ENCODE data around the gene ECHDC3. TPM values are rescaled to one million over a fixed set of nuclear protein-coding genes. Genes with fewer than 3 reads are reported as not detected.

ECHDC3 gene
- total and polyA plus RNA-seq, 2 of the 13 experiments (the other 11 are each of a cell fraction or from before 2014, with no cell fraction given): not detected

DNA sequence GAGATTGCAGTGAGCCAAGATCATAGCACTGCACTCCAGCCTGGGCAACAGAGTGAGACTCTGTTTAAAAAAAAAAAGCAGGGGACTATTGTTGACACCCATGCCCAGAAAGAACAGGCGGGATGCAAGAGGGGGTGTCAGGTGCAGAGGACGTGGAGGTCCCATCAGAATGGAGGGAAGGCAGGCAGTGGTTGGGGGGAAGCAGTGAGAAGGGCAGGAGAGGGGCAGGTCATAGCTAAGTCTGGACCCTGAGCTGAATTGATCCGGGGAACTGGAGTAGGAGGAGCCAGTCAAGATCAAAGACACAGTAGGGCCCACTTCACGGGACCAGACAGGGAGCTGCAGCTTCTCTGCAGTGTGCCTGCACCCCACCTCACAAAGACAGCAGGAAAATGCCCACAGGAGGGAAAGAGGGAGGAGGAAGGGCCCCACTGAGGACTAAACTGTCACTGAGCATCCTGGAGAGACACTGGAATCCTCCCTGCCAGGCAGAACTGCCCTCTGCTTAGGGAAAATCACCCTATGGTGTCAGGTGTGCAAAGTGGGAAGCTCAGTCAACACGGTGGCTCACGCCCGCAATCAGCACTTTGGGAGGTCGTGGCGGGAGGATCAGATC, 27.3 kb upstream of the ECHDC3 start (continued):
- TF ChIP-seq MIER2 (CRISPR knock-in tag; IDR thresholded peaks at IDR 0.05) (no peak), SRSF1 (optimal IDR thresholded peaks at IDR 0.05; ENCODE audit: low read depth, low read length) (no peak), MAZ (IDR thresholded peaks at IDR 0.05; ENCODE audit: borderline replicate concordance, low read depth, low read length) (no peak), MAZ (CRISPR knock-in tag; IDR thresholded peaks at IDR 0.05; ENCODE audit: low read depth) (no peak), HNRNPH1 (optimal IDR thresholded peaks at IDR 0.05; ENCODE audit: low read depth, low read length) (no peak), ZFP36L2 (CRISPR knock-in tag; IDR thresholded peaks at IDR 0.05) (no peak), ZNF572 (CRISPR knock-in tag; IDR thresholded peaks at IDR 0.05) (no peak), TSC22D2 (CRISPR knock-in tag; IDR thresholded peaks at IDR 0.05; ENCODE audit: borderline replicate concordance) (no peak), MTA1 (CRISPR knock-in tag; IDR thresholded peaks at IDR 0.05; ENCODE audit: borderline replicate concordance) (peak; percentile 87; the same call in 1 of the 2 replicates), MIXL1 (CRISPR knock-in tag; IDR thresholded peaks at IDR 0.05) (no peak; the same call in 1 of the 2 replicates), RXRB (CRISPR knock-in tag; IDR thresholded peaks at IDR 0.05; ENCODE audit: borderline replicate concordance) (peak; percentile 52), ZFP36 (IDR thresholded peaks at IDR 0.05; ENCODE audit: borderline replicate concordance, low read depth, low read length, partially characterized antibody) (no peak), ADNP (CRISPR knock-in tag; IDR thresholded peaks at IDR 0.05) (no peak), ZNF512B (CRISPR knock-in tag; IDR thresholded peaks at IDR 0.05; ENCODE audit: borderline replicate concordance) (no peak), ZNF317 (CRISPR knock-in tag; IDR thresholded peaks at IDR 0.05) (no peak), RXRA (CRISPR knock-in tag; IDR thresholded peaks at IDR 0.05) (peak; percentile 53; the same call in 1 of the 2 replicates), TBL1XR1 (IDR thresholded peaks at IDR 0.05; ENCODE audit: borderline replicate concordance, low read length, partially characterized antibody) (peak; percentile 50), EEA1 (CRISPR knock-in tag; IDR thresholded peaks at IDR 0.05; ENCODE audit: borderline replicate concordance) (no peak)
- TF ChIP-seq, protein P1, sequence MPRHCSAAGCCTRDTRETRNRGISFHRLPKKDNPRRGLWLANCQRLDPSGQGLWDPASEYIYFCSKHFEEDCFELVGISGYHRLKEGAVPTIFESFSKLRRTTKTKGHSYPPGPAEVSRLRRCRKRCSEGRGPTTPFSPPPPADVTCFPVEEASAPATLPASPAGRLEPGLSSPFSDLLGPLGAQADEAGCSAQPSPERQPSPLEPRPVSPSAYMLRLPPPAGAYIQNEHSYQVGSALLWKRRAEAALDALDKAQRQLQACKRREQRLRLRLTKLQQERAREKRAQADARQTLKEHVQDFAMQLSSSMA (CRISPR knock-in tag; IDR thresholded peaks at IDR 0.05): no peak
- TF ChIP-seq, protein P2, sequence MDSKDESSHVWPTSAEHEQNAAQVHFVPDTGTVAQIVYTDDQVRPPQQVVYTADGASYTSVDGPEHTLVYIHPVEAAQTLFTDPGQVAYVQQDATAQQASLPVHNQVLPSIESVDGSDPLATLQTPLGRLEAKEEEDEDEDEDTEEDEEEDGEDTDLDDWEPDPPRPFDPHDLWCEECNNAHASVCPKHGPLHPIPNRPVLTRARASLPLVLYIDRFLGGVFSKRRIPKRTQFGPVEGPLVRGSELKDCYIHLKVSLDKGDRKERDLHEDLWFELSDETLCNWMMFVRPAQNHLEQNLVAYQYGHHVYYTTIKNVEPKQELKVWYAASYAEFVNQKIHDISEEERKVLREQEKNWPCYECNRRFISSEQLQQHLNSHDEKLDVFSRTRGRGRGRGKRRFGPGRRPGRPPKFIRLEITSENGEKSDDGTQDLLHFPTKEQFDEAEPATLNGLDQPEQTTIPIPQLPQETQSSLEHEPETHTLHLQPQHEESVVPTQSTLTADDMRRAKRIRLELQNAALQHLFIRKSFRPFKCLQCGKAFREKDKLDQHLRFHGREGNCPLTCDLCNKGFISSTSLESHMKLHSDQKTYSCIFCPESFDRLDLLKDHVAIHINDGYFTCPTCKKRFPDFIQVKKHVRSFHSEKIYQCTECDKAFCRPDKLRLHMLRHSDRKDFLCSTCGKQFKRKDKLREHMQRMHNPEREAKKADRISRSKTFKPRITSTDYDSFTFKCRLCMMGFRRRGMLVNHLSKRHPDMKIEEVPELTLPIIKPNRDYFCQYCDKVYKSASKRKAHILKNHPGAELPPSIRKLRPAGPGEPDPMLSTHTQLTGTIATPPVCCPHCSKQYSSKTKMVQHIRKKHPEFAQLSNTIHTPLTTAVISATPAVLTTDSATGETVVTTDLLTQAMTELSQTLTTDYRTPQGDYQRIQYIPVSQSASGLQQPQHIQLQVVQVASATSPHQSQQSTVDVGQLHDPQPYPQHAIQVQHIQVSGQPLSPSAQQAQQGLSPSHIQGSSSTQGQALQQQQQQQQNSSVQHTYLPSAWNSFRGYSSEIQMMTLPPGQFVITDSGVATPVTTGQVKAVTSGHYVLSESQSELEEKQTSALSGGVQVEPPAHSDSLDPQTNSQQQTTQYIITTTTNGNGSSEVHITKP (CRISPR knock-in tag; IDR thresholded peaks at IDR 0.05; ENCODE audit: low read depth): no peak
- TF ChIP-seq, protein P3, sequence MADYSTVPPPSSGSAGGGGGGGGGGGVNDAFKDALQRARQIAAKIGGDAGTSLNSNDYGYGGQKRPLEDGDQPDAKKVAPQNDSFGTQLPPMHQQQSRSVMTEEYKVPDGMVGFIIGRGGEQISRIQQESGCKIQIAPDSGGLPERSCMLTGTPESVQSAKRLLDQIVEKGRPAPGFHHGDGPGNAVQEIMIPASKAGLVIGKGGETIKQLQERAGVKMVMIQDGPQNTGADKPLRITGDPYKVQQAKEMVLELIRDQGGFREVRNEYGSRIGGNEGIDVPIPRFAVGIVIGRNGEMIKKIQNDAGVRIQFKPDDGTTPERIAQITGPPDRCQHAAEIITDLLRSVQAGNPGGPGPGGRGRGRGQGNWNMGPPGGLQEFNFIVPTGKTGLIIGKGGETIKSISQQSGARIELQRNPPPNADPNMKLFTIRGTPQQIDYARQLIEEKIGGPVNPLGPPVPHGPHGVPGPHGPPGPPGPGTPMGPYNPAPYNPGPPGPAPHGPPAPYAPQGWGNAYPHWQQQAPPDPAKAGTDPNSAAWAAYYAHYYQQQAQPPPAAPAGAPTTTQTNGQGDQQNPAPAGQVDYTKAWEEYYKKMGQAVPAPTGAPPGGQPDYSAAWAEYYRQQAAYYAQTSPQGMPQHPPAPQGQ (CRISPR knock-in tag; IDR thresholded peaks at IDR 0.05; ENCODE audit: borderline replicate concordance): no peak

All from HepG2 (cell line).